H1 (cell line): ENCODE measurements around the gene FBLN5. TPM values are rescaled to one million over a fixed set of nuclear protein-coding genes. Genes with fewer than 3 reads are reported as not detected.

ENCODE experiments used
- CTCF ChIA-PET: fragments of 300-600 bp; sonication (Branson Sonifier 250); formaldehyde crosslinking; loops from one replicate; lab custom pipeline; 2021; ENCODE audit not compliant: partially characterized antibody; lab: Charles Lee
- POLR2A ChIA-PET: fragments of 300-600 bp; sonication (Branson Sonifier 250); formaldehyde crosslinking; loops from one replicate; lab custom pipeline; 2021; ENCODE audit warnings: inconsistent platforms; ENCODE audit not compliant: partially characterized antibody; lab: Charles Lee
- DNase-seq, 2 experiments: peaks; one replicate each; pipeline versions ENCODE4 v3.0.0 to v3.0.0-alpha.2; 2010 to 2022; ENCODE audit warnings: low spot score in 2 of 2, low read depth in 1 of 2, mixed read lengths in 1 of 2
- FAIRE-seq: peaks from 2 replicates; lab custom pipeline; 2011; peaks lifted over from hg19 to GRCh38; lab: Jason Lieb, UNC
- H2AFZ ChIP-seq: 2 replicates; pipeline ENCODE4 v1.8.1; 2012; ENCODE audit warnings: low read length, inconsistent platforms
- H2AK5ac ChIP-seq: 2 replicates; pipeline ENCODE4 v1.6.1; 2013; ENCODE audit warnings: low read depth, low read length
- H2BK120ac ChIP-seq: replicated peaks from 2 replicates; pipeline ENCODE3; 2013; ENCODE audit warnings: low read depth, low read length, inconsistent platforms
- H2BK12ac ChIP-seq: 2 replicates; pipeline ENCODE4 v1.6.1; 2013; ENCODE audit warnings: low read depth, low read length
- H2BK15ac ChIP-seq: 2 replicates; pipeline ENCODE4 v1.6.1; 2013; ENCODE audit warnings: low read length
- H2BK20ac ChIP-seq: 2 replicates; pipeline ENCODE4 v1.6.1; 2013; ENCODE audit warnings: low read length
- H2BK5ac ChIP-seq: 2 replicates; pipeline ENCODE4 v1.6.1; 2013; ENCODE audit warnings: low read depth, low read length
- H3K14ac ChIP-seq: 2 replicates; pipeline ENCODE4 v1.6.1; 2013; ENCODE audit warnings: inconsistent platforms; ENCODE audit not compliant: insufficient read length
- H3K18ac ChIP-seq: 2 replicates; pipeline ENCODE4 v1.6.1; 2013; ENCODE audit warnings: low read length; ENCODE audit errors: extremely low read depth
- H3K23ac ChIP-seq: 2 replicates; pipeline ENCODE4 v1.6.1; 2013; ENCODE audit warnings: inconsistent platforms; ENCODE audit not compliant: insufficient read length
- H3K23me2 ChIP-seq: 2 replicates; pipeline ENCODE4 v1.6.1; 2013; ENCODE audit warnings: low read depth, low read length
- H3K27ac ChIP-seq: 2 replicates; pipeline ENCODE4 v1.6.1; 2011; ENCODE audit warnings: low read depth, low read length, inconsistent platforms
- H3K27me3 ChIP-seq, 4 experiments: replicated peaks in 1 of 4; 1 replicate in 1 of 4; 2 replicates in 3 of 4; pipeline versions ENCODE4 v1.6.1 to v1.8.1; 2011 to 2013; ENCODE audit warnings: low read length in 3 of 4, mild to moderate bottlenecking in 3 of 4, inconsistent platforms in 2 of 4, mixed read lengths in 2 of 4, moderate library complexity in 1 of 4; ENCODE audit not compliant: control insufficient read depth in 3 of 4, insufficient read depth in 3 of 4; ENCODE audit errors: extremely low read depth in 1 of 4
- H3K36me3 ChIP-seq, 4 experiments: 2 replicates each; pipeline versions ENCODE4 v1.6.1 to v1.8.1; 2011 to 2013; ENCODE audit warnings: mild to moderate bottlenecking in 4 of 4, low read length in 3 of 4, moderate library complexity in 2 of 4, control low read depth in 1 of 4, inconsistent platforms in 1 of 4; ENCODE audit not compliant: insufficient read depth in 4 of 4, control insufficient read depth in 2 of 4
- H3K4ac ChIP-seq: replicated peaks from 2 replicates; pipeline ENCODE3; 2013; ENCODE audit warnings: low read length, low read depth, mixed read lengths, inconsistent platforms; ENCODE audit not compliant: insufficient read length
- H3K4me1 ChIP-seq, 4 experiments: replicated peaks in 1 of 4; 1 replicate in 1 of 4; 2 replicates in 3 of 4; pipeline versions ENCODE4 v1.6.1 to v1.8.1; 2011 to 2013; ENCODE audit warnings: low read length in 3 of 4, inconsistent platforms in 2 of 4, mixed read lengths in 1 of 4; ENCODE audit not compliant: insufficient read depth in 4 of 4, control insufficient read depth in 3 of 4
- H3K4me2 ChIP-seq, 2 experiments: 2 replicates each; pipeline versions ENCODE4 v1.6.1 to v1.8.1; 2011 to 2013; ENCODE audit warnings: low read depth in 2 of 2, low read length in 2 of 2, control low read depth in 1 of 2, inconsistent platforms in 1 of 2, mild to moderate bottlenecking in 1 of 2; ENCODE audit not compliant: insufficient read depth in 1 of 2
- H3K4me3 ChIP-seq, 4 experiments: fragments of 200-600, 300-600 bp in 1 of 4; sonication (generic), shearing (Covaris generic), sonication (Bioruptor Twin) in 1 of 4; 2 replicates each; pipeline versions ENCODE4 v1.5.1 to v1.8.1; 2011 to 2016; ENCODE audit warnings: low read length in 4 of 4, low read depth in 3 of 4, control low read depth in 2 of 4, inconsistent platforms in 2 of 4, mild to moderate bottlenecking in 2 of 4, mixed read lengths in 1 of 4, moderate library complexity in 1 of 4; ENCODE audit not compliant: insufficient read depth in 2 of 4; ENCODE audit errors: extremely low read depth in 1 of 4
- H3K56ac ChIP-seq: replicated peaks from 2 replicates; pipeline ENCODE3; 2013; ENCODE audit warnings: low read depth, mild to moderate bottlenecking, mixed read lengths, low read length, inconsistent platforms; ENCODE audit not compliant: insufficient read length
- H3K79me1 ChIP-seq: 2 replicates; pipeline ENCODE4 v1.6.1; 2013; ENCODE audit warnings: low read depth, low read length, control low read depth
- H3K79me2 ChIP-seq, 2 experiments: 2 replicates each; pipeline versions ENCODE4 v1.6.1 to v1.8.1; 2012 to 2013; ENCODE audit warnings: low read length in 2 of 2, mild to moderate bottlenecking in 2 of 2, inconsistent platforms in 1 of 2; ENCODE audit not compliant: insufficient read depth in 2 of 2, control insufficient read depth in 1 of 2
- H3K9ac ChIP-seq, 4 experiments: replicated peaks in 1 of 4; 1 replicate in 1 of 4; 2 replicates in 3 of 4; pipeline versions ENCODE4 v1.6.1 to v1.8.1; 2011 to 2013; ENCODE audit warnings: low read depth in 3 of 4, low read length in 3 of 4, control low read depth in 2 of 4, mild to moderate bottlenecking in 2 of 4, moderate library complexity in 2 of 4, inconsistent platforms in 1 of 4; ENCODE audit errors: extremely low read depth in 1 of 4
- H3K9me3 ChIP-seq, 2 experiments: 2 replicates each; pipeline versions ENCODE4 v1.6.1 to v1.8.1; 2012 to 2013; ENCODE audit warnings: mild to moderate bottlenecking in 2 of 2, moderate library complexity in 2 of 2, control low read depth in 1 of 2, inconsistent platforms in 1 of 2, low read depth in 1 of 2, low read length in 1 of 2, mixed read lengths in 1 of 2; ENCODE audit not compliant: insufficient read depth in 2 of 2
- H4K20me1 ChIP-seq, 2 experiments: replicated peaks in 1 of 2; 2 replicates each; pipeline versions ENCODE3 to v1.8.1; 2011 to 2013; ENCODE audit warnings: inconsistent platforms in 2 of 2, low read length in 2 of 2, mild to moderate bottlenecking in 1 of 2; ENCODE audit not compliant: insufficient read depth in 2 of 2, control insufficient read depth in 1 of 2
- H4K5ac ChIP-seq: 2 replicates; pipeline ENCODE4 v1.6.1; 2013; ENCODE audit warnings: low read length, low read depth, mixed read lengths, inconsistent platforms; ENCODE audit not compliant: insufficient read length
- H4K8ac ChIP-seq: 2 replicates; pipeline ENCODE4 v1.8.0; 2013; ENCODE audit warnings: mild to moderate bottlenecking, moderate library complexity, low read length, inconsistent platforms; ENCODE audit not compliant: insufficient read depth; ENCODE audit errors: extremely low read depth
- H4K91ac ChIP-seq: replicated peaks from 2 replicates; pipeline ENCODE3; 2013; ENCODE audit warnings: low read length, mixed read lengths, inconsistent platforms; ENCODE audit not compliant: insufficient read length
- CEBPB ChIP-seq: IDR thresholded peaks from 2 replicates; pipeline ENCODE4 v1.6.1; 2012; ENCODE audit warnings: low read depth, low read length
- RAD21 ChIP-seq, 2 experiments: IDR thresholded peaks in 1 of 2; conservative IDR thresholded peaks in 1 of 2; 2 replicates each; pipeline ENCODE4 v1.6.1; 2011; ENCODE audit warnings: low read depth in 2 of 2, low read length in 2 of 2, improper control_type of control experiment in 1 of 2, inconsistent platforms in 1 of 2, mild to moderate bottlenecking in 1 of 2, moderate library complexity in 1 of 2
- RXRA ChIP-seq: IDR thresholded peaks from 2 replicates; pipeline ENCODE4 v1.6.1; 2011; ENCODE audit warnings: low read depth, mild to moderate bottlenecking, low read length, moderate library complexity; ENCODE audit not compliant: insufficient read depth
- TAF7 ChIP-seq: optimal IDR thresholded peaks from 2 replicates; pipeline ENCODE3; 2011; ENCODE audit warnings: low read depth, mild to moderate bottlenecking, inconsistent platforms, low read length, moderate library complexity, borderline replicate concordance
- WGBS, 2 experiments: shearing (Covaris generic) in 1 of 2; methylation state at CpG; one replicate each; pipeline versions ENCODE4 v1.1.6 to v1.1.7; 2013 to 2015; ENCODE audit warnings: low lambda C conversion rate in 2 of 2, mixed read lengths in 2 of 2, inconsistent platforms in 1 of 2, low coverage in 1 of 2, missing lambda C conversion rate in 1 of 2; ENCODE audit not compliant: insufficient replicate concordance in 2 of 2, insufficient coverage in 1 of 2, insufficient read length in 1 of 2; ENCODE audit errors: extremely low coverage in 1 of 2, missing lambda C conversion rate in 1 of 2; 5-methylcytosine and 5-hydroxymethylcytosine counted together
- polyA plus RNA-seq, 7 experiments: library from polyadenylated mRNA; depleted of rRNA in 3 of 7; stranded (reverse) in 5 of 7; unstranded in 2 of 7; fragments of >200 nt in 5 of 7; fragments of 200-250 nt in 2 of 7; gene quantifications; 1 replicate in 5 of 7; 2 replicates in 1 of 7; 4 replicates in 1 of 7; pipeline versions ENCODE4 v1.2.1 to v1.2.3, GENCODE V29; 2011 to 2013; ENCODE audit warnings: missing spikeins in 2 of 7, mixed read lengths in 2 of 7
- total RNA-seq: library from RNA; stranded (reverse); fragmentation: NEBNext Ultra II Directional; extraction: Animal tissue kit (Norgen Biotek cat#: 25700); gene quantifications from 2 replicates; pipeline ENCODE4 v1.2.1, GENCODE V29; 2021

The FBLN5 gene
- total and polyA plus RNA-seq, 2 of the 8 experiments (the other 6 are each of a cell fraction or from before 2014, with no cell fraction given) = 0.88 to 3.5 TPM

- CTCF ChIA-PET = interaction anchor here (0.9 to 1.2 kb wide), 2 partner anchors 10 to 33 kb away, joined by 3 read pairs; no protein-coding TSS in a partner anchor
- Histone ChIP-seq H3K56ac (no peak overlapping the region), H3K27ac (no peak overlapping the region), H3K18ac (no peak overlapping the region), H3K14ac (no peak overlapping the region), H3K4ac (no peak overlapping the region), H2BK5ac (no peak overlapping the region), H3K23me2 (no peaks in the 10 kb centered on the region), H2AK5ac (no peak overlapping the region), H4K8ac (no peak overlapping the region), H4K5ac (no peak overlapping the region), H4K91ac (no peak overlapping the region), H3K4me2 (no peak overlapping the region), H3K23ac (no peak overlapping the region), H3K36me3 (peaks cover 0 to 5% (median 0%) of the 10 kb centered on the region in 4 experiments; a peak in 3 of 8 replicates), H3K4me3 (no peak overlapping the region), H2BK20ac (no peak overlapping the region), H2BK15ac (no peak overlapping the region), H4K20me1 (no peaks in the 10 kb centered on the region), H3K9me3 (no peaks in the 10 kb centered on the region), H3K9ac (no peak overlapping the region), H3K79me2 (no peaks in the 10 kb centered on the region), H2BK12ac (no peak overlapping the region), H3K4me1 (peaks cover 0 to 2% (median 0%) of the 10 kb centered on the region in 4 experiments; a peak in 2 of 7 replicates), H2BK120ac (no peak overlapping the region), H2AFZ (no peak overlapping the region), H3K79me1 (no peaks in the 10 kb centered on the region), H3K27me3 (no peaks in the 10 kb centered on the region)
- POLR2A ChIA-PET = interaction anchor here (0.9 kb wide), 1 partner anchor 16 kb away, joined by 3 read pairs; the partner anchor contains the start of gene FBLN5
- FAIRE-seq = no peak
- TF ChIP-seq RXRA (no peak), RAD21 (IDR thresholded peaks at IDR 0.05 in 1 of 2, conservative IDR thresholded peaks at IDR 0.05 in 1 of 2; ENCODE audit: low read depth in 2 of 2, low read length in 2 of 2) (no peak), CEBPB (no peak), TAF7 (no peak)
- no peak for DNase-seq
- WGBS, 2 experiments = 88% methylated on average over 6 of the region's 6 CpGs; no CpG with 5 or more reads in 1 of the 2 experiments
Measured at GRCh38 chr14:91963465-91963864, 16.0 kb upstream of the FBLN5 start.
